ENCODE data around the gene KCNJ10.

The KCNJ10 gene

DNA sequence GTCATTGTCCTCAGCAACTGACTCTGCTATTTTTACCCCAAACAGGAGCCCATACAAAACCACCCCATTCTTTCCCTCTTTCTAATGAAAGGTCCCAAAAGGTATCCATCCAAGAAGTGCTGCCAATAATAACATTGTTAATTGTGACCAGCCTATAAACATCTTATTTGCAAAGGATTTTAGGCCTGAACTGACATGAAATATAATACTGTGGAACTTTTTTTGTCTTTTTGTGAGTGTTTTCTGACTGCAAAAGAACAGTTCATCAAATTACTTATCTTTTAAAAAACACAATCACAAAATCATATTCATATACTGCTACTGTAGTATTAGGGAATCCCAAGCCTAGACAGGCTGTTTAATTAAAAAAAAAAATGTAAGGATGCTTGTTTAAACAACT is 41.5 kb downstream of the KCNJ10 start:
- H3K4me3 ChIP-seq (ENCODE audit: low read depth, low read length), result no peak overlapping the region
- TF ChIP-seq, protein P1, sequence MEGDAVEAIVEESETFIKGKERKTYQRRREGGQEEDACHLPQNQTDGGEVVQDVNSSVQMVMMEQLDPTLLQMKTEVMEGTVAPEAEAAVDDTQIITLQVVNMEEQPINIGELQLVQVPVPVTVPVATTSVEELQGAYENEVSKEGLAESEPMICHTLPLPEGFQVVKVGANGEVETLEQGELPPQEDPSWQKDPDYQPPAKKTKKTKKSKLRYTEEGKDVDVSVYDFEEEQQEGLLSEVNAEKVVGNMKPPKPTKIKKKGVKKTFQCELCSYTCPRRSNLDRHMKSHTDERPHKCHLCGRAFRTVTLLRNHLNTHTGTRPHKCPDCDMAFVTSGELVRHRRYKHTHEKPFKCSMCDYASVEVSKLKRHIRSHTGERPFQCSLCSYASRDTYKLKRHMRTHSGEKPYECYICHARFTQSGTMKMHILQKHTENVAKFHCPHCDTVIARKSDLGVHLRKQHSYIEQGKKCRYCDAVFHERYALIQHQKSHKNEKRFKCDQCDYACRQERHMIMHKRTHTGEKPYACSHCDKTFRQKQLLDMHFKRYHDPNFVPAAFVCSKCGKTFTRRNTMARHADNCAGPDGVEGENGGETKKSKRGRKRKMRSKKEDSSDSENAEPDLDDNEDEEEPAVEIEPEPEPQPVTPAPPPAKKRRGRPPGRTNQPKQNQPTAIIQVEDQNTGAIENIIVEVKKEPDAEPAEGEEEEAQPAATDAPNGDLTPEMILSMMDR (IDR thresholded peaks at IDR 0.05; ENCODE audit: low read depth, low read length), result no peak
- no peak for DNase-seq (ENCODE audit: low read depth, low spot score)
- in situ Hi-C loops (cut with HindIII; ENCODE audit: low sequenced_read_pairs), result no loop called here

DNA sequence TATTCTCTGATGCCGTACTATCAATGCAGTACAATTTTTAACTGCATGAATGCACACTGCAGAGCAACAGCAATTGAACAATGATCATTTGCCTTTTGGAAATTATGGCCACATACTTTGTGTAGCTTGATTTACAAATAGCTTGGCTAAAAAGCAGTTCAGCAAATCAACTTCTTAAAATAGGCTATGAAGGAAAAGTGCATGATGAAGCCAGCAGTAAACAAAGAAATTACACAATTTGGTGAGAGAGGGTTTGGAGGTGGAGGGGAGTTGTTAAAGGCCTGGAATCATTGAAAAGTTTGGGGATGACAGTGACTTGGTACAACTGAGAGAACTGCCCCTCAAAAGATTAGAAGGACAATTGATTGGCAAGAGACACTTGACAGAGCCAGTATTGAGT is 44.6 kb downstream of the KCNJ10 start:
- no peak for DNase-seq (ENCODE audit: low read depth, low spot score)
- TF ChIP-seq, protein P1 (IDR thresholded peaks at IDR 0.05; ENCODE audit: low read depth, low read length), result no peak
- in situ Hi-C loops (cut with HindIII; ENCODE audit: low sequenced_read_pairs), result no loop called here

DNA sequence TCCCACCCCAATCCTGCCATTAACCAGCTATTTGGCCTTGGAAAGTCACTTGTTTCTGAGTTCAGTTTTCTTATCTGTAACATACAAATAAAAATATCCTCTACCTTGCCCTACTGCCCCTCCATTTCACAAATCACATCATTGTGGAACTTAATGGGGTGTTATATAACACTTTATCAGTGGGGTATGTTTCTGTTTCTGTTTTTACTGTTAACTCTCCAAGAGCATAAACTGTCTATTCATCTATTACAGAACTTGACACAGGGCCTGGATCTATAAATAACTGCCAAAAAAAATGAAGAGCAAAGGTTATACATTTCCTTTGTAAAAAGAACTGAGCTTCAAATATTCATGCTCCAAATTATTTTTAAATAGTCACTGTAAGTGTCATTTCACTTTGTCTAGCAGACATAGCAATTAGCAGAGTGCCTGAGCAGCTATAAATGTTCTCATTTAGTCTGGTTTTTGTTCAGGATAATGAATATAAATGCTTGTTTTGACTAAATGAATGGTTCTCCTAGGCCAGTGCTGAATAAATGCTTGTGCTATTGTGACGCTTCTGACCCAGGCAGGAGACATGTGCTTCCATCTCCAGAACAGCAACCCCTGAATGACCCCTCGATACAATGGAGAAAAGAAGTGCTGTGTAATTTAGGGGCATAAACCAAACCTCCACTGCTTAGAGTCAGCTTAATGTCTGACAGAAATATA is 45.6 kb downstream of the KCNJ10 start:
- in situ Hi-C loops (cut with HindIII; ENCODE audit: low sequenced_read_pairs), result no loop called here

More for the DNA sequence above, 44.6 kb downstream of the KCNJ10 start:
- no peak overlapping the region for H3K4me3 ChIP-seq (ENCODE audit: low read depth, low read length)

DNA sequence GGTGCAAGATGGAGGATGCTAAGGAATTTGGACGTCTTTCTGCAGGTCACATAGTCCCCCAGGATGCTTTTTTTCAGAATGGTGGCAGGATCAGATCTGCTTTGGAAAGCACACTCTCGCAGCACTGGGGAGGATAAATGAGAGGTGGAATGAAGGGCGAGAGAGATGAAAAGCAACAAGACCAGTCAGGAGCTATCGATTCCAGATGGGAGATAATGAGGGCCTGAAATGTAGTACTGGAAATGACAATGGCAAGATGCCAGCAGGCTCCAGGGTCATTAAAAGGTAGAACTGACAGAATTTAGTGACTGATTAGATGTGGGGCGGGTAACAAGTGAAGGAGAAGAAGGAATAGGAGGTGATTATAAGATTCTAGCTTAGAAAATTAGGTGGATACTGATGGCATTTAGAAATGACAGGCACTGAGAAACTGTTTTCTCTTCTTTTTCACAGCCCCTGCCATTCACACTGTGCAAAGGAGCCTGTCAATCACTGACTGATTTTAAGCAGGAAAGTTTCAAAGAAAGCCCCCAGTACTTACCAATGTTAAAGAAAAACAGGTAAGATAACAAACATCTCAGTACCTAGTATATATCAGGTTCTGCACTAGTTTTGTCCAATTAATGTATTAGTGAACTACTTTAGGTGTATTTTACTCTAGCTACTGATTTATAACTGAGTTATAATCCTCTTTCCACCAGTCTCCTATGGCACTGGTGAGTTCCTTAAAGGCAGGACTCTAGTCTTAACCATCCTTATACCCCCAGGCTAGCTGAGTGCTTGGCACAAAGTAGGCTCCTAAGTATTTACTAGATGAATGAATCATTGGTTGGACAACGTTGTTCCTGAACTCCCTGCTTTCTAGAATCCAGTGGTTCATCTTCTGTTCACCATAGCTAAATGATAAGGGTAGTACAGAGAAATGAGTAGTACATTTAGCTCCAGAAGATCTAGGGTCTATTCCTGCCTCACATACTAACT is 47.3 kb downstream of the KCNJ10 start:
- no peak for DNase-seq (ENCODE audit: low read depth, low spot score)
- no peak overlapping the region for H3K4me3 ChIP-seq (ENCODE audit: low read depth, low read length)
- in situ Hi-C loops (cut with HindIII; ENCODE audit: low sequenced_read_pairs), result no loop called here
- TF ChIP-seq, protein P1 (IDR thresholded peaks at IDR 0.05; ENCODE audit: low read depth, low read length), result no peak

More for the DNA sequence above, 45.6 kb downstream of the KCNJ10 start:
- DNase-seq (ENCODE audit: low read depth, low spot score), result no peak
- no peak overlapping the region for H3K4me3 ChIP-seq (ENCODE audit: low read depth, low read length)
- TF ChIP-seq, protein P1 (IDR thresholded peaks at IDR 0.05; ENCODE audit: low read depth, low read length), result no peak

DNA sequence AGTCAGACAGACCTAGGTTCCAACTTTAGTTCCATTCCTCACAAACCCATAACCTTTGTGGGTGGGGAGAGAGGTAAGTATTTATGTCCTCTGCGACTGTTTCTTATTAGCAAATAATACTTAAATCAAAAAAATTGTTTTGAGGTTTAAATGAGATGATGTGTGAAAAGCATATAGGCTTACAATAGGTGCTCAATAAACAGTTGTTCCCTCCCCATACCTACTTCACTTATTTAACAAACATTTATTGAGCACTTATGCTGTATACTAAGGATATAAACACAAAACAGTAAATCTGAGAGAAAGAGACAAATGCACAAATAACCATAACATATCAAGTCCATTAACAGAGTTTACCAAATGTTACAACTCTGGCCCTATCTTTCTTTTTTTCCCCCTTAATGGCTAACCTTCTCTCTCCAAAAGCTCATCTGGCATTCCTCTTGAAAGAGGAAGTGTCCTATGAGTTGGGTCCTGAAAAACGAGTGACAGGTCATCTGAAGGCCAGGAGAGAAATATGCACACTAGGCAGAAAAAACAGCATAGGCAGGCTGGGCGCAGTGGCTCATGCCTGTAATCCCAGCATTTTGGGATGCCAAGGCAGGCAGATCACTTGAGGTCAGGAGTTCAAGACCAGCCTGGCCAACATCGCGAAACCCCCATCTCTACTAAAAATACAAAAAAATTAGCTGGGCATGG is 48.4 kb downstream of the KCNJ10 start:
- no peak for DNase-seq (ENCODE audit: low read depth, low spot score)
- in situ Hi-C loops (cut with HindIII; ENCODE audit: low sequenced_read_pairs), result no loop called here
- TF ChIP-seq, protein P1 (IDR thresholded peaks at IDR 0.05; ENCODE audit: low read depth, low read length), result no peak
- H3K4me3 ChIP-seq (ENCODE audit: low read depth, low read length), result no peak overlapping the region

DNA sequence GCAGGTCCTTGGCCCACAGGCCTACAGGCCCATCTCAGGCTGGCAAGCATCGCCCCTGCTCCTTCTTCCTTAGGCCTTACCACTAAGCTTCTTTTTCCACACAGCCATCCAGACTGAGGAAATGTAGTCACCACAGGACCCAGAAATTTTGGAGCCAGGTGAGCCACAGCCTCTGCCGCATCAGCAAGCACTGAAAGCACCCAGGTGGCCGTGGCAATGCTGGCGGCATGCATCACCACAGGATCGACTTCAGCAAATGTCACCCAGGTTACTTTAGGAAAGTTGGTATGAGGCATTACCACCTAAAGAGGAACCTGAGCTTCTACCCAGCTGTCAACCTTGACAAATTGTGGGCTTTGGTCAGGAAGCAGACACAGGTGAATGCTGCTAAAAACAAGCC is 49.8 kb downstream of the KCNJ10 start:
- H3K4me3 ChIP-seq (ENCODE audit: low read depth, low read length), result no peak overlapping the region
- in situ Hi-C loops (cut with HindIII; ENCODE audit: low sequenced_read_pairs), result no loop called here
- TF ChIP-seq, protein P1 (IDR thresholded peaks at IDR 0.05; ENCODE audit: low read depth, low read length), result no peak
- no peak for DNase-seq (ENCODE audit: low read depth, low spot score)

Measured in astrocyte of the spinal cord (primary cell).